ENCODE measurements around the gene DGKB. TPM values are rescaled to one million over a fixed set of nuclear protein-coding genes. Genes with fewer than 3 reads are reported as not detected.
A peak's percentile ranks its signal among the peaks of the same experiment; 100 is the strongest.

Gene DGKB
- polyA plus RNA-seq, 1 experiment = 0.04 TPM

DNA sequence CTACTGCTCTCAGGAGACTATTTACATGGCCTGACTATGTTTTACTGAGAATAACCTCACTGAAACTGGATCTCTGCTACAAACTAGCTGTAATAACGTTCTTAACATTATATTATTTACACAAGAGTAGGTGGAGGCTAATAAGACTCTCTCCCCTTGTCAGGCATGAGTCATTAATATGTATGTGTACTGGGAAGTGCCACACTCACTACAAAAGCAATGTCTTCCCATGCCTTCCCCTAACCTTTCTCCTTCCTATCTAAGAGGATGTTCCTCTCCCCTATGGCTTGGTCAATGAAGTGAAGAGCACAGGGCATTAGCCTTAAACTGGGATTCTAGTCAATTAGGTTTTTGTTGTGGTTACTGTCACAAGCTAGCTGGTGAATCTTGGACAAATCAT, 147.9 kb downstream of the DGKB start:
- TF ChIP-seq, protein P1, sequence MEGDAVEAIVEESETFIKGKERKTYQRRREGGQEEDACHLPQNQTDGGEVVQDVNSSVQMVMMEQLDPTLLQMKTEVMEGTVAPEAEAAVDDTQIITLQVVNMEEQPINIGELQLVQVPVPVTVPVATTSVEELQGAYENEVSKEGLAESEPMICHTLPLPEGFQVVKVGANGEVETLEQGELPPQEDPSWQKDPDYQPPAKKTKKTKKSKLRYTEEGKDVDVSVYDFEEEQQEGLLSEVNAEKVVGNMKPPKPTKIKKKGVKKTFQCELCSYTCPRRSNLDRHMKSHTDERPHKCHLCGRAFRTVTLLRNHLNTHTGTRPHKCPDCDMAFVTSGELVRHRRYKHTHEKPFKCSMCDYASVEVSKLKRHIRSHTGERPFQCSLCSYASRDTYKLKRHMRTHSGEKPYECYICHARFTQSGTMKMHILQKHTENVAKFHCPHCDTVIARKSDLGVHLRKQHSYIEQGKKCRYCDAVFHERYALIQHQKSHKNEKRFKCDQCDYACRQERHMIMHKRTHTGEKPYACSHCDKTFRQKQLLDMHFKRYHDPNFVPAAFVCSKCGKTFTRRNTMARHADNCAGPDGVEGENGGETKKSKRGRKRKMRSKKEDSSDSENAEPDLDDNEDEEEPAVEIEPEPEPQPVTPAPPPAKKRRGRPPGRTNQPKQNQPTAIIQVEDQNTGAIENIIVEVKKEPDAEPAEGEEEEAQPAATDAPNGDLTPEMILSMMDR (IDR thresholded peaks at IDR 0.05; ENCODE audit: low read depth, low read length) = no peak
- peak; percentile 8 for DNase-seq (ENCODE audit: low read depth, low spot score)
- Histone ChIP-seq H3K9me3 (ENCODE audit: control insufficient read depth, insufficient read depth, low read length) (no peaks in the 10 kb centered on the region), H3K27ac (ENCODE audit: low read depth, low read length) (no peak overlapping the region), H3K27me3 (ENCODE audit: control insufficient read depth, insufficient read depth, low read length) (no peaks in the 10 kb centered on the region), H3K4me3 (ENCODE audit: low read depth, low read length) (no peak overlapping the region)
- POLR2A ChIA-PET = interaction anchor here (0.7 kb wide), 1 partner anchor 87 kb away, joined by 3 read pairs; no protein-coding TSS in a partner anchor
- CTCF ChIA-PET = no interaction called here

DNA sequence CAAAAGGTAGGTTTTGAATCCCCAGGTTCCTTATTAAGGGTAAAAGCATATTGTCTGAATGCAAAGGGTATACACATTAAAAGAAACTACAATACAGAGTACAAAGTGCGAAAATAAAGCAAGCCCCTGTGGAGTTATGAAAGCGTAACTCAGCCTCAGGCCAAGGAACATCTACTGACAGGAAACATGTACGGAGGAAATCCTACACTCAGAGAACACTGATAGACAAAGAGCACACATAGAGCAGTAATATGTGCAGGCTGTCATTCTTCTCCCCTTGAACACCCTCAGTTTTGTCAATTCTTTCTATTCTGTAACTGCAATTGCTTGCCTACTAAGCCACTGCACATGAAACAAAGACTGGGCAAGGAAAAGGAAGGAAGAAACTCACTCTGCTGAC, 150.2 kb downstream of the DGKB start:
- no peak overlapping the region for H3K4me3 ChIP-seq (ENCODE audit: low read depth, low read length)
- H3K9me3 ChIP-seq (ENCODE audit: control insufficient read depth, insufficient read depth, low read length) = no peaks in the 10 kb centered on the region
- DNase-seq (ENCODE audit: low read depth, low spot score) = no peak
- TF ChIP-seq, protein P1 (IDR thresholded peaks at IDR 0.05; ENCODE audit: low read depth, low read length) = no peak
- ChIA-PET POLR2A (no interaction called here), CTCF (no interaction called here)
- no peak overlapping the region for H3K27ac ChIP-seq (ENCODE audit: low read depth, low read length)
- H3K27me3 ChIP-seq (ENCODE audit: control insufficient read depth, insufficient read depth, low read length) = no peaks in the 10 kb centered on the region

DNA sequence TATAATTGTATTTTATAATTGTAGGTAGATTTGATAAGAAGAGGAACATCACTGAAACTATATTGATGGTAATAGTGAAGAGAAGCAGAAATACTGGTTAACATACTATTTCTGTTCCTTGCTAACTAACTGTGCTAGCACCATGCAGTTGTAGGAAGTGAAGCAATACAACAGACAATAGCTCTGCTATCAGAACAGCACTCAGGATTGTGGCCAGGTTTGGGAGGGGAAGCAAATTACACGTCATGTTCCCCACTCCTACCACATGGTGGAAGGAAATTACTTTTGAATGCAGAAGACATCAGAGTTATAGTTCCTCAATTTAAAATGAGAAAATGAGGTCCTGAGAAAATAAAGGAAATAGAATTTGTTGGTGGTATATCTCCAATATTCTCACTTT, 151.1 kb downstream of the DGKB start:
- DNase-seq (ENCODE audit: low read depth, low spot score) = no peak
- CTCF ChIA-PET = no interaction called here

DNA sequence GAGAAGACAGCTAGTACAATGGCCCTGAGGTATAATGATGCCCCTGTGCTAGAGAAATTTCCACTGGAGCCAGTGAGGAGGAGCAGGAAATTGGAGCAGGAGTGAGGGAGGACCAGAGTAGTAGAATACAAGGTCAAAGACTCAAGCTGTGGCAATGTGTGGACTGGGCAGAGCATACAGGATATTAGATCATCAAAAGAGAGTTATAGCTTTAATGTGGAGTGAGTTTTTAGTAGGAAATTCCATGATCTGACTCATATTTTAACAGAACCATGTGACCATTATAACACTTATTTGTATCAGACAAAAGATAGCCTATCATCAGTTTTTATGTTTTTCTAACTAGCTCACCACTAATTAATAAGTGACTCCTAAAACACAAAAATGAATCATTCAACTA, 154.1 kb downstream of the DGKB start:
- DNase-seq (ENCODE audit: low read depth, low spot score) = peak; percentile 27
- Histone ChIP-seq H3K4me3 (ENCODE audit: low read depth, low read length) (no peak overlapping the region), H3K27ac (ENCODE audit: low read depth, low read length) (no peak overlapping the region), H3K9me3 (ENCODE audit: control insufficient read depth, insufficient read depth, low read length) (peaks cover 3% of the 10 kb centered on the region; the same call in 1 of the 2 replicates), H3K27me3 (ENCODE audit: control insufficient read depth, insufficient read depth, low read length) (no peaks in the 10 kb centered on the region)
- ChIA-PET CTCF (interaction anchor here (0.8 to 1.0 kb wide), 2 partner anchors 30 to 57 kb away, joined by 3 read pairs; no protein-coding TSS in a partner anchor), POLR2A (no interaction called here)
- TF ChIP-seq, protein P1 (IDR thresholded peaks at IDR 0.05; ENCODE audit: low read depth, low read length) = no peak

More for the DNA sequence above, 151.1 kb downstream of the DGKB start:
- Histone ChIP-seq H3K27me3 (ENCODE audit: control insufficient read depth, insufficient read depth, low read length) (no peaks in the 10 kb centered on the region), H3K27ac (ENCODE audit: low read depth, low read length) (no peak overlapping the region), H3K9me3 (ENCODE audit: control insufficient read depth, insufficient read depth, low read length) (no peaks in the 10 kb centered on the region), H3K4me3 (ENCODE audit: low read depth, low read length) (no peak overlapping the region)
- TF ChIP-seq, protein P1 (IDR thresholded peaks at IDR 0.05; ENCODE audit: low read depth, low read length) = no peak
- POLR2A ChIA-PET = no interaction called here

DNA sequence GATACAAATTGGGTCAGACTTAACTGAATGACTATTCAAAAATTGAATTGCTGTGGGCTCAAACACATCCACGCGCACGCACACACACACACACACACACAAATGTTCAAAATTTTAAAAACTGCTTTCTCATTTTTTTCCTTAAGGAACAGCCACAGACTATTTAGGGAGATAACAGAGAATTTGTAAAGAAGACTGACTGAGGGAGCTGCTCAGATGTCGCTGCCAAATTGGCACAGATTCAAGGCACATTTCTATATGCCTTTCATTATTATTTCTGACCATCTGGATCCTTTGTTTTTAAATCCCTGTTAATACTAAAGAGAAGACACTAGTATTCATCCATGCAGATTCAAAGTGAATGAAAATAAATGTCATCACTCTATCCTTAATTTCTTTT, 154.8 kb downstream of the DGKB start:
- Histone ChIP-seq H3K4me3 (ENCODE audit: low read depth, low read length) (no peak overlapping the region), H3K27ac (ENCODE audit: low read depth, low read length) (no peak overlapping the region), H3K27me3 (ENCODE audit: control insufficient read depth, insufficient read depth, low read length) (no peaks in the 10 kb centered on the region), H3K9me3 (ENCODE audit: control insufficient read depth, insufficient read depth, low read length) (peaks cover 3% of the 10 kb centered on the region; the same call in 1 of the 2 replicates)
- TF ChIP-seq, protein P1 (IDR thresholded peaks at IDR 0.05; ENCODE audit: low read depth, low read length) = no peak
- POLR2A ChIA-PET = no interaction called here
- CTCF ChIA-PET = interaction anchor here (0.6 to 1.0 kb wide), 4 partner anchors 30 to 1471 kb away, joined by 3 read pairs; no protein-coding TSS in a partner anchor
- DNase-seq (ENCODE audit: low read depth, low spot score) = no peak

Data from AG04450 (cell line).